K562 (cell line): Measurements from ENCODE around the gene ACLY. TPM values are rescaled to one million over a fixed set of nuclear protein-coding genes. Genes with fewer than 3 reads are reported as not detected.
"Not testable (repeated sequence)": the region's sequence is repeated elsewhere in the genome, so short reads cannot be mapped to it uniquely, and the experiment has no call there.

Experiments used
- ATAC-seq: fragments of 200-7000 bp; cut with Tn5 transposase; 3 replicates; pipeline ENCODE4 v1.9.1; 2020; ENCODE audit warnings: moderate library complexity
- BruUV-seq: library from RNA; stranded (reverse); fragments of 400-500 nt; replicated peaks from 2 replicates; lab custom pipeline; 2021; lab: Mats Ljungman, UMichigan
- CTCF ChIA-PET: fragments of 300-600 bp; formaldehyde crosslinking; extraction: SDS; loops from one replicate; lab custom pipeline; 2021; ENCODE audit warnings: low intra/inter-chr PET ratio; lab: Yijun Ruan, JAX
- POLR2A ChIA-PET: fragments of 300-600, 350-650 bp; sonication (Branson Sonifier 250); formaldehyde crosslinking; extraction: SDS; loops from one replicate; lab custom pipeline; 2021; ENCODE audit warnings: antibody characterized with exemption, inconsistent platforms; lab: Yijun Ruan, JAX
- DNase-seq, 4 experiments: peaks; one replicate each; pipeline versions ENCODE4 v3.0.0 to v3.0.0-alpha.2; 2011 to 2018; ENCODE audit warnings: low spot score in 3 of 4, mixed read lengths in 3 of 4; ENCODE audit errors: extremely low read depth in 1 of 4
- FAIRE-seq: peaks from 2 replicates; lab custom pipeline; 2011; peaks lifted over from hg19 to GRCh38; lab: Jason Lieb, UNC
- H2AFZ ChIP-seq: 2 replicates; pipeline ENCODE4 v1.6.0; 2011; ENCODE audit warnings: low read depth, low read length, control low read depth, inconsistent platforms
- H3K27ac ChIP-seq: fragments of 200-600 bp; 3 replicates; pipeline ENCODE4 v1.8.0; 2011; ENCODE audit warnings: low read depth, mild to moderate bottlenecking, control low read depth, inconsistent platforms, low read length, moderate library complexity, mixed read lengths; ENCODE audit errors: extremely low read depth
- H3K27me3 ChIP-seq, 2 experiments: fragments of 300-600 bp in 1 of 2; 2 replicates in 1 of 2; 3 replicates in 1 of 2; pipeline versions ENCODE4 v1.6.0 to v1.8.0; 2011; ENCODE audit warnings: inconsistent platforms in 2 of 2, low read length in 2 of 2, mild to moderate bottlenecking in 1 of 2, mixed read lengths in 1 of 2, moderate library complexity in 1 of 2; ENCODE audit not compliant: control insufficient read depth in 2 of 2, insufficient read depth in 2 of 2
- H3K36me3 ChIP-seq: fragments of 300-600 bp; 3 replicates; pipeline ENCODE4 v1.8.0; 2011; ENCODE audit warnings: mild to moderate bottlenecking, low read length, inconsistent platforms; ENCODE audit not compliant: control insufficient read depth, insufficient read depth
- H3K4me1 ChIP-seq, 2 experiments: fragments of 200-600 bp in 1 of 2; replicated peaks in 1 of 2; 2 replicates in 1 of 2; 3 replicates in 1 of 2; pipeline versions ENCODE4 v1.5.1 to v1.8.0; 2011; ENCODE audit warnings: inconsistent platforms in 2 of 2, low read length in 2 of 2, mild to moderate bottlenecking in 1 of 2, mixed read lengths in 1 of 2, moderate library complexity in 1 of 2; ENCODE audit not compliant: control insufficient read depth in 2 of 2, insufficient read depth in 2 of 2
- H3K4me2 ChIP-seq: 2 replicates; pipeline ENCODE4 v1.6.1; 2011; ENCODE audit warnings: low read length, control low read depth, inconsistent platforms, mixed read lengths; ENCODE audit not compliant: insufficient read depth
- H3K4me3 ChIP-seq: fragments of 200-600 bp; sonication (generic), shearing (Covaris generic); 2 replicates; pipeline ENCODE4 v1.5.1; 2016; ENCODE audit warnings: control low read depth, inconsistent platforms
- H3K79me2 ChIP-seq: fragments of 200-600 bp; 3 replicates; pipeline ENCODE4 v1.8.0; 2011; ENCODE audit warnings: low read length, inconsistent platforms; ENCODE audit not compliant: control insufficient read depth, insufficient read depth
- H3K9ac ChIP-seq, 2 experiments: 2 replicates each; pipeline versions ENCODE4 v1.6.0 to v1.6.1; 2011; ENCODE audit warnings: low read depth in 2 of 2, low read length in 2 of 2, control low read depth in 1 of 2, inconsistent platforms in 1 of 2, mild to moderate bottlenecking in 1 of 2, mixed read lengths in 1 of 2; ENCODE audit not compliant: insufficient read depth in 1 of 2
- H3K9me1 ChIP-seq: one replicate; pipeline ENCODE4 v1.6.0; 2011; ENCODE audit warnings: inconsistent platforms, mild to moderate bottlenecking, low read length, moderate library complexity; ENCODE audit not compliant: control insufficient read depth, insufficient read depth
- H3K9me3 ChIP-seq: replicated peaks from 2 replicates; pipeline ENCODE4 v1.5.1; 2011; ENCODE audit warnings: low read depth, low read length, inconsistent platforms; ENCODE audit not compliant: control insufficient read depth, insufficient read depth
- H4K20me1 ChIP-seq: replicated peaks from 2 replicates; pipeline ENCODE4 v1.6.1; 2011; ENCODE audit warnings: low read length, inconsistent platforms, mixed read lengths; ENCODE audit not compliant: control insufficient read depth, insufficient read depth
- BCOR ChIP-seq: fragments of 450-650 bp; IDR thresholded peaks from 2 replicates; pipeline ENCODE4 v1.6.1; 2016
- PBX2 ChIP-seq, 2 experiments: IDR thresholded peaks in 1 of 2; conservative IDR thresholded peaks in 1 of 2; 2 replicates each; pipeline ENCODE4 v1.6.1; 2016; ENCODE audit warnings: low read depth in 2 of 2, mild to moderate bottlenecking in 1 of 2, missing compliant biosample characterization in 1 of 2, missing genetic modification characterization in 1 of 2, moderate library complexity in 1 of 2
- VEZF1 ChIP-seq: fragments of 200-800 bp; sonication (Bioruptor generic); IDR thresholded peaks from 2 replicates; pipeline ENCODE4 v1.6.1; 2017; ENCODE audit warnings: missing genetic modification characterization, missing compliant biosample characterization
- ZNF384 ChIP-seq: IDR thresholded peaks from 2 replicates; pipeline ENCODE4 v1.6.1; 2012; ENCODE audit warnings: low read depth, low read length, improper control_type of control experiment
- WGBS: fragments of 100-300 bp; shearing (Covaris generic); methylation state at CpG from one replicate; pipeline ENCODE4 v1.1.6; 2016; ENCODE audit warnings: low coverage, mixed read lengths; ENCODE audit not compliant: insufficient coverage; ENCODE audit errors: missing lambda C conversion rate; 5-methylcytosine and 5-hydroxymethylcytosine counted together
- in situ Hi-C: fragments of 300-500 bp; cut with MboI; formaldehyde crosslinking; loops from 4 replicates; pipeline ENCODE4 v1.15.0; 2018; ENCODE audit warnings: inconsistent platforms, mixed read lengths
- intact Hi-C: fragments of 100-400 bp; cut with micrococcal nuclease; formaldehyde crosslinking; loops from 2 replicates; pipeline ENCODE4 v1.14.2; 2022
- polyA plus RNA-seq, 8 experiments: library from polyadenylated mRNA; depleted of rRNA in 4 of 8; stranded (reverse) in 5 of 8; unstranded in 3 of 8; fragments of >200 nt; fragmentation: Nextera tagmentation in 2 of 8; fragmentation: Illumina TruSeq in 1 of 8; extraction: Ambion mirVana in 2 of 8; extraction: Trizol in 1 of 8; gene quantifications; 2 replicates each; pipeline versions ENCODE4 v1.2.1 to v1.2.3, GENCODE V29; 2011 to 2014; ENCODE audit warnings: inconsistent platforms in 1 of 8, missing spikeins in 1 of 8
- total RNA-seq, 7 experiments: library from RNA; depleted of rRNA in 6 of 7; stranded (reverse); fragments of >200 nt in 6 of 7; fragmentation: Illumina TruSeq in 2 of 7; extraction: Trizol in 2 of 7; gene quantifications; 2 replicates each; pipeline versions ENCODE4 v1.2.1 to v1.2.3, GENCODE V29; 2011 to 2021; ENCODE audit warnings: low replicate concordance in 1 of 7

Gene ACLY
- total and polyA plus RNA-seq, 9 of the 15 experiments (the other 6 are each of a cell fraction or from before 2014, with no cell fraction given), result 42.9 to 280 (median 125) TPM

GRCh38 chr17:41930833-41931156, 12.0 kb upstream of the ACLY start:
- H3K9me1 ChIP-seq; FAIRE-seq; H3K27me3 ChIP-seq; H3K27ac ChIP-seq; H3K36me3 ChIP-seq; DNase-seq; H3K9me3 ChIP-seq; BruUV-seq; H4K20me1 ChIP-seq; in situ Hi-C loops; TF ChIP-seq PBX2 (CRISPR knock-in tag; IDR thresholded peaks at IDR 0.05; ENCODE audit: low read depth): not testable (repeated sequence)
- H3K79me2 ChIP-seq, result peaks cover 13% of the 10 kb centered on the region; the same call in 2 of the 3 replicates
- intact Hi-C loops, result loop anchor here (2.0 kb wide), 1 partner anchor 28 kb away; no protein-coding TSS in a partner anchor
- CTCF ChIA-PET, result interaction anchor here (1.5 kb wide), 1 partner anchor 29 kb away, joined by 9 read pairs; no protein-coding TSS in a partner anchor
- H3K4me2 ChIP-seq, result peak overlapping the region; percentile 98
- peak overlapping the region in 1 of 2 experiments; percentile 57; a peak in 1 of 4 replicates for H3K9ac ChIP-seq
- WGBS, result 31% methylated on average over 9 of the region's 18 CpGs
- TF ChIP-seq BCOR (0 out of 2 replicates have a peak, but pooled peaks have one; percentile 31), ZNF384 (peak; percentile 79; the same call in 1 of the 2 replicates), PBX2 (tag; conservative IDR thresholded peaks at IDR 0.05; ENCODE audit: low read depth) (peak; percentile 83; the same call in 1 of the 2 replicates), VEZF1 (CRISPR knock-in tag) (0 out of 2 replicates have a peak, but pooled peaks have one; percentile 14)
- peaks cover 19 to 21% of the 10 kb centered on the region in 2 experiments; a peak in 4 of 5 replicates for H3K4me1 ChIP-seq
- H2AFZ ChIP-seq, result peak overlapping the region; percentile 93
- POLR2A ChIA-PET, result interaction anchor here (0.6 to 2.4 kb wide), 14 partner anchors 8 to 605 kb away, joined by 3 to 21 read pairs (median 4); partner anchors contain the start of genes ACLY, CNP, EIF1 and JUP
- peak; percentile 5 for ATAC-seq
- H3K4me3 ChIP-seq, result peak overlapping the region; percentile 45
